Measurements from ENCODE around the gene SNPH.
A peak's percentile ranks its signal among the peaks of the same experiment; 100 is the strongest.

SNPH gene

DNA sequence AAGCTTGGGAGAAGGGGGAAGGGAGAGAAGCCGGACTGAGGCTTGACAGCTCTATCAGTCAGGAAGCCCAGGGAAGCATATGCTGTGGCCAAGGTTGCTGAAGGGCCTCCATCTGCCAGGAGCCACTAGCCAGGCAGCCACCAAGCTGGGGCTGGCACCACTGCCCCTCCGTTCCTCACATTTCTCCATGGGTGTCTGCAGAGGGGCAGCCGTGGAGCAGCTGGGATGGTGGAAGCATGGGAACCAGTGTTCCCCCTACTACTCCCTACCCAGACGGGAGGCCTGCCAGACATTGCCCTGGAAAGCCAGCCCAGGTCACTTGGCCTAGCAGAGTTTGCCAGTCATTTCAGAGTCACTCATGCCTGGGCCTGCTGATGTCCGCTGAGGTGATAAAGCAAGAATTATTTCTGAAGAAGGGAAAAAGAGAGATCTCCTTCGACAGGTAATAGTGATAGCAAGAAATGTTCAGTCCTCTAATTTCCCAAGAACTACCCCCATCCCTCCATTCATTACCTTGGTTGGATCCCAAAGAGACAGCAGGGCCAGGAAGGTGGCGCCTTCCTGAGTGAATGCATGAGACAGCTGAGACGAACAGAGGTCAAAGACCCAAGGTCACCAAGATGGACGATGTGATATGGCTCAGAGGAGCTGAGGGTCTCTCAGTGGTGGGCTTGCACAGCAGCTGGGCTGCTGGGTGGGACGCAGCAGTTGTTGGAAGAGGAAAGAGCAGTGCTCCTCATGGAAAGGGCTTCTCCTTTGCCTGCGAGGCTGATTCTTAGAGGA, 21.9 kb downstream of the SNPH start:
- DNase-seq (ENCODE audit: low read depth in 3 of 3): no peak

DNA sequence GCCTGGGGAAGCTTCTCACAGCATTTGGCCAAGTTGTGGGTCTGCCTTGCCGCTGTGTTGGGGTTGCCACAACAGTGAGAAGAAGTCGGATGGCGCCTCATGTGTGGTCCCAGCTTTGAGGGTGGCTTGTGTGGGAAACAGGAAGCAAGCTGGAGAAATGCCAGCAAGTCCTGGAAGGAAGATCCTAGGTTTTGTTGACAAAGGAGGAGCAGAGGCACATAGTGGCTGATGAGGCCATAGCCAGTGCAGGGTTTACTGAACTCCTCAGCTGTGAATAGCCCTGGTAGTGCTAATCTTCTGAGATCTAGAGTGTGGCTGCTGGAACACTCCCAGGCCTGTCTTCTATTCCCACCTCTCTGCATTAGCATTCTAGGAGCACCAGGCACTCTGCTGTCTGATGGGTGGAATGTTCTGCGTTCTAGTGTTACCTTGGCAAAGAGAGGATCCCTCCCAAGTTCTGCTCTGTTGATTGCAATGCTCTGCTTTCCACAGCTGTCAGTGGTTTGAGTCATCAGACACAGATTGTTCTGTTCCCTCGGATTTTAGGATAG, 25.2 kb downstream of the SNPH start:
- DNase-seq (ENCODE audit: low read depth in 3 of 3): no peak

DNA sequence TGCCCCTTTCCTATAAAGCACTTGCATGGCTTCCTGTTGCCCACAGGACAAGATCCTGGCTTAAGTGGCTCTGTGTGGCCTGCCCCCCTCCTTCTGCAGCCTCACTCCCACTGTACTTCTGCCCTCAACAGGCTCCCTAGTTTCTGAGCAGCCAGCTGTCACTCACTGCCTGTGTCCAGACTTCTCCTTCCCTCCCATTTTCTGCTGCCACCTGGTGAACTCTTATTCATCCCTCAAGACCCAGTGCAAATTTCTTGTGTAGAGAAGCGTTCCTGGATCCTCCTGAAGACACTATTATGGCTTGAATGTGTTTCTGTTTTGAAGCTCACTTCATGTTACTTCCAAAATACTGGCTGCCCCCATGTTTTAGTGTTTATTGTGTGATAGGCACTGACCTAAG, 26.5 kb downstream of the SNPH start:
- no peak for DNase-seq (ENCODE audit: low read depth in 3 of 3)

DNA sequence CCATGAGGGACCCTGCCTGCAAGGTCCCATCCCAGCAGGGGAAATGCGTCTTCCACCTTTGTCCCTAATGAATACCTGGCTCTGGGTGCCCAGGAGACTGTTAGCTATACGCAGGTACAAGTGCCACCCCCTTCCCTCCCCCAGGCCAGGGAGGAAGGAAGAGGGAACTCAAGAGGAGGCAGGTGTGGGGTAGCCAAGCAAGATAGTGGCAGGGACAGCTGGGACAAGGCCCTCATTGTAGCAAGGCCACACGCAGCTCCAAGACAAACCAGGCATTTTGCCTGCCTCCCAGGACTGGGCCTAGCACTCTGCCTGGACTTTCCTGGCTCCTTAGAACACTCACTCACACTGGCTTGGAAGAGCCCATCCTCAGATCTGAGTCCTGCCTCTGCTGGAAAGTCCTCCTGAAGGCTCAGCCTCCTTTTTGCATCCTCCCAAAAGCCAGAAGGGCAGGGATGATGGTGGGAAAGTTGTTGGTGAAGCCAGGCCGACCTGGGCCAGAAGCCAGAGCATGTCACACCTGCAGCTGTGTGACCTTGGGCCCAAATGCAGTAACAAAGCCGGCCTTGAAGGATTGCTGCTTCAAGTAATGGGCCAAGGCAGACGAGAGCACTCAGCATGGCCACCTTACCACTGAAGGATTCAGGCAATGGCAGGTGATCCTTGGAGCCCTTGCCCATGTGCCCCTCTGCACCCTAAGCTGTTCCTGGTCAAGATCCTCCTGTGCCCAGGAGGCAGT, 27.7 kb downstream of the SNPH start:
- DNase-seq (ENCODE audit: low read depth in 3 of 3): no peak

DNA sequence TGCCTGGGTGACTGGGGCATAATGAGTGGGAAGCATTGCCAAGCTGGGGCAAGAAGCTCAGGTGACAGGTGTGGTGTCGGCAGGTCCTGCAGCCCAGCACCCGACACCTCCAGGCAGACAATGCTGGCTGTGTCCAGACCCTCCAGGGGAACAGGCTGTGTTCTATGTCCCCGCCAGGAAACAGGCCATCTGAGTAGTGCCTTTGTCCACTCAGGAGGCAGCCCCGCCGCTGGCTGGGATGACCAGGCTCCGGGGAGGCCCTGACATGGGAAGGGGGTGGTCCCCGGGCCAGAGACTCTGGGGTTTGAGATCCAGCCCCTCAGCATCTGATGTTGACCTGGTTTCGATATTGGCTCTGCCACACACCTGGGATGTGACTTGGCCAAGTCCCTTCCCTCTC, 28.4 kb downstream of the SNPH start:
- DNase-seq (ENCODE audit: low read depth in 3 of 3): no peak

DNA sequence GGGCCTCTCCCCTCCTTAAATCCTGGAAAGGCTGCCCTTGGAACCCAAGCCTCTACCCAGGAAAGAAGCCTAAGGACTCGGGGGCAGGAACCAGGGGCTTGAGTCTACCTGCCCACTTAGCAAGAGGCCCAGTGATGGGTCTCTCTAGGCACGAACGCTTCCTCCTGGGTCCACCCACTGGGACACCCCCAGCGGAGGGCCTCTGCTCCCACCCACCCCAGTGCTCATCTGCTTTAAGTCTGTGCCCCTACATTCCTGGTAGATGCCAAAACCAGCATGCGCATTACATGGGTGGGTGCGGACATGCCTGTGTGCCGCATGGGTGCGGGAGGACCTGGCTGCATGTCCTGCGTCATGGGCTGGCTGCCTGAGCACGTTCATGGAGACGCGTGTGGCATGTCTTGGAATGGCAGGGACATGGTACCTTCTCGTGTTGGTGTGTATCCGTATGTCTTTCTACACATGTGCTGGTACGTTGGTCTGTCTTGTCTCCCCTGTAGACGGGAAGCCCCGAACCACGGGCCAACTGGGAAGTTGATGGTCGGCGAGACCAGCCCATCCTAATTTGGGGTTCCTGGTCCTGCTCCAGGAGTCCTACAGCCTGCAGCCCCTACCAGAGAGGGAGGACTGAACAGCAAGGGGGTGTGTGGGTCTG, 29.3 kb downstream of the SNPH start:
- DNase-seq (ENCODE audit: low read depth in 3 of 3): no peak

DNA sequence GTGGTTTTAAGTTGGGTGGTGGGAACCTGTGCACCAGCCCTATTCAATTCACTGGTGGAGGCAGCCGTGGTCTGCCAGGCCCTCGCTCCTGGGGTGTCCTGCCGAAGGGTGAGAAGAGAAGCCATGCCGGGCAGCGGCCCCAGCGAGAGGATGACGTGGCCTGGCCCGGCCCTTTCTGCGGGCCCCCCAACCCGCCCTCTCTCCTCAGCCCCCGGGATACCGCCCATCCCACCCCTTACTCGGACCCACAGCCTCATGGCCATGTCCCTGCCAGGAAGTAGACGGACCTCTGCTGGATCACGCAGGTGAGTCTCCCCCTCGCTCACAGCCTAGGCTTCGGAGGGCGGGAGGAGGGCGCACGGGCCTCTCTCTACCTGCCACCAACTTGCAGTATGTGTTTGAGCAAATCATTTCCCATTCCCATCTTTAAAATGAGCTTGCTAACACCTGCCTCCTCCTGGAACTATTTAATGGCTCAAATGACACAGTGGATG, 30.1 kb downstream of the SNPH start:
- no peak for DNase-seq (ENCODE audit: low read depth in 3 of 3)

DNA sequence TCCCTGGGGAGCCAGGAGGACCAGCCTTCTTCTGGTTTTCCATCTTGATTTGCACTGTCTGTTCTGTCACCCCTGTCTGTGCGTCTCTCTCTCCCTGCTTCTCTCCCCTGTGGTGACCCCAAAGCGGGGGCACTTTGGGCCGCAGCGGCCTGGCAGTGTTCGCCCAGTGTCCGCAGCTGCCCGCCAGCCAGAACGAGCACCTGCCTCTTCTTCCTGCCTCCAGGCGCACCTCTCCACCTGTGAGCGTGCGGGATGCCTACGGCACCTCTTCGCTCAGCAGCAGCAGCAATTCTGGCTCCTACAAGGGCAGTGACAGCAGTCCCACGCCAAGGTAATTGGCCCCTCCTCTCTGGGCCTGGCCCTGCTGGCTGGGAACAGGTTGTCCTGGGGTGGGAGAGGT, 30.8 kb downstream of the SNPH start:
- no peak for DNase-seq (ENCODE audit: low read depth in 3 of 3)

DNA sequence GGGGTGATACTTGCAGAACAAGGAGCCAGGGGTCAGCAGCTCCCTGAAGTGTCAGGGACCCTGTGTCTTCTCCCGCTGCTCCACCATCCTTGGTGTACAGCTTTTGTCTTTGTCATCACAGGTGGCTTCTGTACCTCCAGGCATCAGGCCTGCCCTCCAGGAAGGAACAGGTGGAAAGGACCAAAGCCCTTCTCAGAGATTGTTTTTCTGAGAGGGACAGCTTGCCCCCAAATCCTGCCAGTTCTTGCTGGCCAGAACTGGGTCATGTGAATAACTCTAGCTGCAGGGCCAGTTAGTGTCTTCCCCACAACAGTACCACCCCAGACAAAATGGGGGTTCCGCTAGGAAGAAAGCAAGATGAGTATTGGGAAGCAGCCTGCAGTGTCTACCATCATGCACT, 31.4 kb downstream of the SNPH start:
- no peak for DNase-seq (ENCODE audit: low read depth in 3 of 3)

DNA sequence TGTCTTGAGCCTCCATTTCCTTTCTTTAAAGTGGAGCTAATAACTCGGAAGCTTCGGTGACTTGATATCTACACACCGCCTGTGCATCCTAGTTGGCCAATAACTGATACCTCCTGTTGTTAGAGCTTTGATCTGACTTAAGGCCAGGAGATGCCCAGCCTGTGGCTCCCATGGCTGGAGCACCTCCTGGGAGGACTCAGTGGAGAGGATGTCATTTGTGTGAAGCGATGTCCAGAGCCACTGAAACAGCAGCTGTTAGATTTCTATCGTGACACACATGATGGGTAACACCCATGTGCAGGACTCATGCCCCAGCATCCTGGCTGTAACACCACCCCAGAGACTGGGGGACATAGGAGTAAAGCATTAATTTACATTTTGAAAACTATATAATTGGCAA, 32.1 kb downstream of the SNPH start:
- DNase-seq (ENCODE audit: low read depth in 3 of 3): no peak

DNA sequence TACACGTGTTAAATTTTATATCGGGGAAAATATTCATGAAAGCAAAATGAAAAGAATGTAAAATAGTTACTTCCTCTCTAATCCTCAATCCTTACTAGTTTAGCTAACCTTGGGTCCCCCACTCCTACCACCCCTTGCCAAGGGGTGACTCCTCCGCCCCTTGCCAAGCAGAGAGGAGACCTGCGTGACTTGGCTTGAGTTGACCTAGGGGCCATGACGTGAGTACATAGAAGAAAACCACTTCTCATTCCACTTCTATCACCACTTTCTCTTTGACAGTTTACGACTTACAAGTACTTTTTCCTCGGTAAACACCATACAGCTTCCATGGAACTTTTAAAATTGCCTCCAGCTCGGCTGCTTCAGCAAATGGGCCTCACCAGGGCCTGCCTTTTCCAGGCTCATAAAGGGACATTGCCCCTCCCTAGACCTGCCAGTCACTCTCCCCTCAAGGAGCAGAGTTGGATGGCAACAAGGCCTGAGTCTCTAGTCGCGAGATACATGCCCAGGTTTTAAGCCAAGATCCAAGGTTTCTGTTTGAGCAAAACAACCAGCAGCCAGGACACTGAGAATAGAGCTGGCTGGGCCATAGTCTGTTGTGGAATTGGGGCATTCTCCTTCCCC, 32.9 kb downstream of the SNPH start:
- no peak for DNase-seq (ENCODE audit: low read depth in 3 of 3)

DNA sequence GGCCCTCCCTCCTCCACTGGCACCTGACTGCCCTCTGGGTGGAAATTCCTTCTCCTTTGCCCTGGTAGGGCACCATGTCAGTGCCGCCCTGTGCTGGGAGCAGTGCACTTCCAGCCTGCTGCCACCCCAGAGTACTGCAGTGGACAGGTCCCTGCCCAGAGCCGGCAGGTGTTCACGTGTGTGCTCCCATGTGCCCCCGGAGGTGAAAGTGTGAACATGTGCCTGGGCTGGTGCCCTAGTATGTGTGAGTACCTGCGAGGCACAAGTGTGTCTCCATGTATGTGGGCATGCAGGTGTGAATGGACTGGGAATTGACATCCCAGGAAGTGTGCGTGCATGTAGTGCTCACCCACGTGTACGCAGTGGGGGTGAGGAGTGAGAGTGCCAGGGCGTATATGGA, 33.4 kb downstream of the SNPH start:
- peak in 2 of 3 experiments; percentile 17 to 18 for DNase-seq (ENCODE audit: low read depth in 3 of 3)

DNA sequence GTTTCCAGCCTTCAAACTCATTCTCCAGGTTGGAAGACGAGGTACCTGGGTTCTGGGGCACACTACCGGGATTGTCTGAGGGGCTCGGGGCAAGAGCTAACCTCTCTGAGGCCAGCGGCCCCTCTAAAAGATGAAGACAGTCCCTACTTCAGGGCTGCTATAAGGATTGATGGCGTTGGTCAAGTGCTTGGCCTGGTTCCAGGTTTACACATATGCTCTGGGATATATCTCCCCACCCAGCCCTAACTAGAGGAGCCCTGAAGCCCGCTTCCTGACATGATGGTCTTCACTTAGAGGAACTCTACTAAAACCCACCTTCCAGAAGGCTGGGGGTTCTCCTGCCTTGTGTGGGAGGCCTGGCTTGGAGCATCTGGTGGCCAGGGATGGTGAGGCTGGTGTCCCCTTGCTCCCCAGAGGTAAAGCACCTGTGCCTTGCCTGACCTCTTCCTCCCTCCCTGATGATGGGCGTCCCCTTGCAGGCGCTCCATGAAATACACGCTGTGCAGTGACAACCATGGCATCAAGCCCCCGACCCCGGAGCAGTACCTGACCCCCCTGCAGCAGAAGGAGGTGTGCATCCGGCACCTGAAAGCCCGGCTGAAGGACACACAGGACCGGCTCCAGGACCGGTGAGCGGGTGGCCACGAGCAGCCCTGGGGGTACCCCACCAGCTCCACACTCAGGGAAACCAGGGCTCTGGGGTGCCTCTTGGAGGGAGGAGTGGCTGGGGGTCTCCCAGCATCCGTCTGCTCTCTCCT, 34.2 kb downstream of the SNPH start:
- no peak for DNase-seq (ENCODE audit: low read depth in 3 of 3)

DNA sequence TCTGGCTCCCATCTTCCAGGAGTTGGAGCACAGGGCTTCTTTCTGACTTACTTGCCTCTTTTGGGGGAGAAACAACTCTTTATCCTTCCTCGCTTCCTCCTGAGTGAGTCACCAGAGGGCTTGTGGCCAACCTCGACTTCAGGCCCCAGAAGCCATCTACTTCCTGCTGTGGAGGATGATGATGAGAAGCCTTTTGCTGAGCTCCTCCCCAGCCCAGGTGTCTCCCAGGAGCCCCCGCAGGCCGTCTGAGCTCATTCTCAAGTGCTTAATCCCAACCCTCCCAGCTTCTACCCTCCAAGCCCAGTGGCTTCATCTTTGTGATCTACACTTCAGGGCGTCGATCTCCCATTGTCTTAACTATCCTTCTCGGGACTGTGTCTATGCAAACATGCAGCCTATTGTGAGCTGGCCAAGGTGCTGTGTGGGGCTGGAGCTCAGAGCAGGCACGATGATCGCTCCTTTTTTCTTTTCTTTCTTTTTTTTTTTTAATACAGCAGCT, 35.0 kb downstream of the SNPH start:
- DNase-seq (ENCODE audit: low read depth in 3 of 3): peak in 2 of 3 experiments; percentile 15 to 23

DNA sequence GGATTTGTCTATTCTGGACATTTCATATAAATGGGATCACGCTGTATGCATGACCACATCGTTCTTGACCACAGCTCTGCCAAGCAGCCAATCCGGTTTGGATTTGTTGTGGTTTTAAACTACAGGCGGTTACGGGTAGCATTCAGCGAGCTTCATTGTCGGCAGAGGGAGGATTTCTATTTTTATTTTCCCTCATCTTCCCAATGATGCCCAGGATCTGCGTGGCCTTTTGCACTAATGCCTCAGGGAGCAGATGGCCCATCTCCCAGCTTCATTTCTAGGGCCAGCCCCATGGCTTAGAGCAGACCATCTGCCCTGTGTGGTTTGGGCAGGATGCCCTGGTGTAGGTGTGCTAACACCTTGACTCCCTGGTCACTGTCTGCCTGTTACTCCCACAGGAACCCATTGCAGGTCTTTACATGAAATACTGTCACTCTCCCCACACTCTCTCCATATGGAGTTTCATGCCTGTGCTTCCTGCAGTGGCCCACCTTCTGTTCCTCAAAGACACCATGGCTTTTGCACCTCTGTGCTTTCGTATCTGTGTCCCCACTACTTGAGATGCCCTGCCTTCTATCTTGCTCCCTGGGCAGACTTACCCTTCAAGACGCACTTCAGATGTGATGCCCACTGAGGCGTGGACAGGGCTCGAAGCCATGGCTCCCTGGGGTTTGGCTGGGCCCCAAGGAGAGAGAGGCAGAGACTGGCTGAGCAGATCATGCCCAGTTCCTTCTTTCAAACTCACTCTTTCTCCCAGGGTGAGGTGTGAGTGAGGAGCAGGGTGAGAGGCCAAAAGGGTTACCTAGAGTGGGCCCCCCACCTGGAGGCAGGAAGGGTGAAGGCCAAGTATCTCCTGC, 36.8 kb downstream of the SNPH start:
- no peak for DNase-seq (ENCODE audit: low read depth in 3 of 3)

DNA sequence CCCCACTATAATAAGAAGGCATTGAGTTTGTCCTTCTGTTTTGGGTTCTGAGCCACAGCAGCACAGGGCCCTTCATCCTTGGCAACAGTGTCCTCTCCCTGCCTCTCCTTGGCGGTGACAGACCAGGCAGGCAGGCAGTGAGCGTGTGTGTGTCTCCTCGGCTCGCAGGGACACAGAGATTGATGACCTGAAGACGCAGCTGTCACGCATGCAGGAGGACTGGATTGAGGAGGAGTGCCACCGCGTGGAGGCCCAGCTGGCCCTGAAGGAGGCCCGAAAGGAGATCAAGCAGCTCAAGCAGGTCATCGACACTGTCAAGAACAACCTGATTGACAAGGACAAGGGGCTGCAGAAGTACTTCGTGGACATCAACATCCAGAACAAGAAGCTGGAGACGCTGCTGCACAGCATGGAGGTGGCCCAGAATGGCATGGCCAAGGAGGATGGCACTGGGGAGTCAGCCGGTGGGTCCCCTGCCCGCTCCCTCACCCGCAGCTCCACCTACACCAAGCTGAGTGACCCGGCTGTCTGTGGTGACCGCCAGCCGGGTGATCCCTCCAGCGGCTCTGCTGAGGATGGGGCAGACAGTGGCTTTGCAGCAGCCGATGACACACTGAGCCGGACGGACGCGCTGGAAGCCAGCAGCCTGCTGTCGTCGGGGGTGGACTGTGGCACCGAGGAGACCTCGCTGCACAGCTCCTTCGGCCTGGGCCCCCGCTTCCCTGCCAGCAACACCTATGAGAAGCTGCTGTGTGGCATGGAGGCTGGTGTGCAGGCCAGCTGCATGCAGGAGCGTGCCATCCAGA, 38.8 kb downstream of the SNPH start:
- no peak for DNase-seq (ENCODE audit: low read depth in 3 of 3)

DNA sequence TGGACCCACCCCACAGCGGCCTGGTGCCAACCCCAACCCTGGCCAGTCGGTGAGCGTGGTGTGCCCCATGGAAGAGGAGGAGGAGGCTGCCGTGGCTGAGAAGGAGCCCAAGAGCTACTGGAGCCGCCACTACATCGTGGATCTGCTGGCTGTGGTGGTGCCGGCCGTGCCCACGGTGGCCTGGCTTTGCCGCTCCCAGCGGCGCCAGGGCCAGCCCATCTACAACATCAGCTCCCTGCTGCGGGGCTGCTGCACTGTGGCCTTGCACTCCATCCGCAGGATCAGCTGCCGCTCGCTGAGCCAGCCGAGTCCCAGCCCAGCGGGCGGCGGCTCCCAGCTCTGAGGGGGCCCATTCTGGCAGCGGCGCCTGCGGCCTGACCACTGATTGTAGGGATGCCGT, 39.6 kb downstream of the SNPH start:
- no peak for DNase-seq (ENCODE audit: low read depth in 3 of 3)

DNA sequence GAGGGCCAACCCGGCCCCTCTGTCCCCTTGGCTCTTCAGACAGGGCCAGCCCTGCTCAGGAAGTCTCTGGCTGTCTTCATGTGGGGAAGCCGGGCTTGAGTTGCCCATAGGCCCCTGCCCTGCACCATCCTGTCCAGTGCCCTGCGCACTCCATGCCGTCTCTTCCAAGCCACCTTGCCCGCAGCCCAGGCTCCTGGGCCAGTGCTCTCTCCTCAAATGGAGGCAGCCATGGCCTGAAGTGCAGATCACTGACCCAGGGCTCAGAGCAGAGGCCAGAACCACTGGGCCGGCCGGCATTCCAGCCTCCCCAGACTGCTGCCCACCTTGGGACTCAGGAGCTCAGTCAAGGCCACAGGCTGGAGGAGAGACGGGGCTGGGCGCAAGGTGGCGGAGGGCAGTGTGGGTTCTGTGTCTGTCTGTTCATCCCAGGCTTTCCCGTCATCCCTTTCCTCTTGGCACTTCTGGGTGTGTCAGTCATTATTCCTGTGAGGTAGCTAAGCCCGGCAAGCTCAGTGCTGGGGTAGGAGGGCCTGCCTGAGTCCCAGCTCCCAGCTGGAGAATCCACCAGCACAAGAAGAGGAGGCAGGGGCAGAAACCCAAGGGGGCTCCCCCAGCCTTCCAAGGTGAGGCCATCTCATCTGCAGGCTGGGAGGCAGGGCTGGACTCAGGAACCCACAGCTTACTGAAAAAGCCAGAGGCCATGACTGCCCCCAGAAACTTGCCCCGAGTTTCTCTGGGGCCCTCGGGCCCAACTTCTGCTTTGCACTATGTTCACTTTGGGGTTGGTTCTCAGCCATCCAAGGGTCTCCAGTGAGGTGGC, 40.4 kb downstream of the SNPH start:
- DNase-seq (ENCODE audit: low read depth in 3 of 3): no peak
